GF-D8 (cell line): ENCODE measurements around the gene AANAT.

Experiments used
- DNase-seq: peaks from one replicate; lab custom pipeline; 2025; lab: John Stamatoyannopoulos, UW

The AANAT gene

DNA sequence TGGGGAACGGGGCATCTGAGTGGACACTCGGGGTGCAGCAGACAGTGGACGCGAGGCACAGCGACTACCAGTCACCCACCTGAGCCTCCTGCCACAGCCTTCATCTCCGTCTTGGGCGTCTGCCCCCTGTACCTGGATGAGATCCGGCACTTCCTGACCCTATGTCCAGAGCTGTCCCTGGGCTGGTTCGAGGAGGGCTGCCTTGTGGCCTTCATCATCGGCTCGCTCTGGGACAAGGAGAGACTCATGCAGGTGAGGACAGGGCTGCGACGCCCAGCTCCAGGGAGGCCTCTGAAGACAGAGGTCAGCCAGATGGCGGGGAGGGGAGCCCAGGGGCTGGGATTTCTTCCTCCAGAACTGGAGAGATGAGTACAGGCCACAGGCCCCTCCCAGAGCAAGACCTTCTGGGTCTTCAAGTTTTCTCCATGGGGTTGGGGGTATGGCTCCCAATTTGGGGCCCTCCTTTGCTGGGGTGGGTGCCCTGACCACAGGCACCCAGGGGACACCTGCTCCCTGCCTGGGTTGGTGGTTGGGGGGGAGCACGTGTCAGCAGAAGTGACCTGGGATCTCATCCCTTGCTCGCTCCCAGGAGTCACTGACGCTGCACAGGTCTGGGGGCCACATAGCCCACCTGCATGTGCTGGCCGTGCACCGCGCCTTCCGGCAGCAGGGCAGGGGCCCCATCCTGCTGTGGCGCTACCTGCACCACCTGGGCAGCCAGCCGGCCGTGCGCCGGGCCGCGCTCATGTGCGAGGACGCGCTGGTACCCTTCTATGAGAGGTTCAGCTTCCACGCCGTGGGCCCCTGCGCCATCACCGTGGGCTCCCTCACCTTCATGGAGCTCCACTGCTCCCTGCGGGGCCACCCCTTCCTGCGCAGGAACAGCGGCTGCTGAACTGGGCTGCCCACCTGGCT, 1.9 kb downstream of the AANAT start:
- no peak for DNase-seq

DNA sequence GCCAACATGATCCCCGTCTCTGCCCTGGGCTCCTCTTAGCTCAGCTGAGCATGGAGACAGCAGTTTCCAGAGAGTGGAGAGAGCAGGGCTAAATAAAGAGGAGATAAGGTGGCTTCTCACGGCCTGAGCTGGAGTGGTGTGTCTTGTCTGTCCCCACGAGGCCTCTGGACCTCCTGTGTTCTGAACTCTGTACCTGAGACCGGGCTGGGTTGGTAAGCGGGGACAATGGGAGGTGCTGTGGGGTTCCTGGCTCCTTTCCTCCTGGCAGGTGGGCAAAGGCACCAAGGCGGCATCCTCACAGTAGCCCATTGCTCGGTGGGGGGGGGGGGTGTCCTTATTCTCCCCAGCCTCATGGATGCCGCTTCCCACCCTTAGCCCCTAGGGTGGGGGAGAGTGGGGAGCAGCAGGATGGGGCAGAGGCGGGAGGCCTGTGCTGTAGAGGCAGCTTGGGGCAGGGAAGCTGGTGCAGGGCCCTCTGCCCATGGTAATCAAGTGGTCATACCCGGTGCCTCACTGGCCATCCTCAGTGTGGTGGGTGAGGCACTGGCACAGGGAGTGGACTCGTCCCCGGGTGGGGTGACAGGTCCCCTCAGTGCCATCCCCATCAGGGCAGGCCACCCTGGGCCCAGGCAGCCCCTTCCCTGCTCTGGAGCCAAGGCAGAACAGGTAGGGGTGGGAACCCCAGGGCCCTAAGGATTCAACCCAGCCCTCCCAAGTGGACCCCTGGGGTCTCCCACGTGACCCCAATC, 2.8 kb downstream of the AANAT start:
- DNase-seq: no peak

DNA sequence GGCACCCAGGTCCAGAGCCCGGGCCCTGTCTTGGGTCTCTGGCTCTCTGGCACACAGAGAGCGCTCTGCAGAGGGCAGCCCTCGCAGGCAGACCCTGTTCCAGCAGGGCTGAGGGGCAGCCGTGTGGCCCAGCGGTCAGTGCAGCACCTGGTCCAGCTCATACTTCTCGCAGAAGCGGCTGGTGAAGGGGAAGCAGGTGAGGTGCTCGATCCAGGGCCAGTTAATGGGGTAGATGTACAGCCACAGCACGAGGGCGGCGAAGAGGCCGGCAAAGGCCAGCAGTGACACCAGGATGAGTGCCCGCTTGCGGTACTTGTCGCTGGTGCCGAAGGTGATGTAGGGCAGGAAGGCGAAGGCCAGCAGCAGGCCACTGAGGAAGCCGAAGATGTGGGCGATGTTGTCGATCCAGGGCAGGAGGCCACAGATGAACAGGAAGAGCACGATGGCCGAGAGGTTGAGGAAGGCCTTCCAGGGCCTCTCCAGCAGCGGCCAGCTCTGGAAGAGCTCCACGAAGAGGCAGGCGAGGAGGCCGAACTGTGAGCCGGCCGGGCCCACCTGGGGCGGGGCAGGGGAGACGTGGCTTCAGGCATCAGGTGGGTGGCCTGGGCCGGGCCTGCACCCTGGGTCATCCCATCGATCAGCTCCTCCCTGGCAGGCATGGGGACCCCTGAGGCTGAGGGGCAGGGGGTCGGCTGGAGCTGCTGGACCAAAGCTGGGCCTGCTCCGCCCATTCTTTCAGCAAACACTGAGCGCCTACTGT, 4.3 kb downstream of the AANAT start:
- no peak for DNase-seq

DNA sequence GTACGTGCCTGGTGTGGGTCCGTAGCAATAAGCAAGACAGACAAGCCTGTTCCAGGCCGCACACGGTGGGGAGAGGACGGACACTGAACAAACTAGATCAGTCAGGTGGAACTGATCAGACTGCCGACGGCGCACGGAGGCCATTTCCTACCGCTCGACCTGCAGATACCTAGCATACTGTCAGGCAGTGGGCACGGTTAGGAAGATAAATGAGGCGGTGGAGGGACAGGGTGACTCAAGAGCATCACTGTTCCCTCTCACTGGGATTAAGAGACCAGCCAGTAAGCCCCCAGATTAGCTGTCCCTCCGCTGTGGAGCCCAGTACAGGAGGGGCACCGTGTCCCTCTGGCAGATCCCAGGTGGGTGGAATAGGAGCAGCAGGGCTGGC, 4.8 kb downstream of the AANAT start:
- no peak for DNase-seq

DNA sequence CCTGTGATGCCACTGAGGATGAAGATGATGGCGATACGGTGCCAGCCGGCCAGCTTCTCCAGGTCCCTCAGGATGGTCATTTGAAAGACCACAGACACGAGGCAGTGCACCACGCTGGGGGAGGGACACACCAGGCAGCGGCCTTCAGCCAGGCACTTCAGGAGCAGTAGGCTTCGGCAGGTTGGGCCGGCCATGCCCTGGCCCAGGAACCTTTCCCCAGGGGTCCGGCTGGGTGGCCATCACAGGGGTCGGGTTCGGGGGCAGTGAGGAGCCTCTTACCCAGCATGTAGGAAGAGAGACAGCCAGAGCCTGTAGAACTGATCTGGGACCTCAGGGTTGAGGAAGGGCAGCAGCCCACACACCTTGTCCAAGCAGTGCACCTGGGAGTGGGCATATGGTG, 5.3 kb downstream of the AANAT start:
- no peak for DNase-seq

DNA sequence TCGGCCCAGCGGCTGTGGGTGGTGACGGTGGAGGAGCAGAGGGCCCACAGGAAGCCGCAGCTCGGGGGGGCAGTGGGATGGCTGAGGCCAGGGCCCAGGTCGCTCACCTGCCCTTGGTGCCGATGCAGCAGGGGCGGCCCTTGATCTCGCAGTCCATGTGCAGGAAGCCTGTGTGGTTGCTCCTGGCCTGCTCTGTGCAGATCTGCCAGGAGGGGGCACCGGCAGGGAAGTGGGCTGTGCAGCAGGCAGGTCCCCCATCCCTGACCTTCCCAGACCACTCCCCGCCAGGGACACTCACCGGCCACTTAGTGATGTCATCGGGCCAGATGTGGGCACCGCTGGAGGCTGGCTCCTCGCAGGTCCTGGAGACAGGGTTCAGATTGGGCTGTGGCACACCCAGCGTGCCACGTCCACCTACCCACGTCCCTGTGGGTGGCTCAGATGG, 6.2 kb downstream of the AANAT start:
- DNase-seq: no peak

DNA sequence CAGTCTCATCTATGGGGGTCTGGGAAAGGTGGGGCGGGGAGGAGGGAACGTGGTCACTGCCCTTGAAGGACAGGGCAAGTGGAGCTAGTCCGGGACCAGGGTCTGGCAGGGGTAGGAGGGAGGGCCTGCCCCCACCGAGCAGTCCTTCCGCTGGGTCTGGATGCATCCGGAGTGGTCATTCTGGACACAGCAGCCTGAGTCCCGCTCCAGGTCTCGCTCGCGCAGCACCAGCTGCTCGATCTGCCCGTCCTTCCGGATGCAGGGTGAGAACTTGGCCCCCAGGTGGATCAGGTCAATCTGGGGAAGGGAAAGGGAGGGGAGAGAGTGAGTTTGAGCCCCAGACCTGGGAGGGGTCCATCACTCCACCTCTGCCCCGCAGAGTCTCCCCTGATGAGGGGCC, 6.8 kb downstream of the AANAT start:
- no peak for DNase-seq

DNA sequence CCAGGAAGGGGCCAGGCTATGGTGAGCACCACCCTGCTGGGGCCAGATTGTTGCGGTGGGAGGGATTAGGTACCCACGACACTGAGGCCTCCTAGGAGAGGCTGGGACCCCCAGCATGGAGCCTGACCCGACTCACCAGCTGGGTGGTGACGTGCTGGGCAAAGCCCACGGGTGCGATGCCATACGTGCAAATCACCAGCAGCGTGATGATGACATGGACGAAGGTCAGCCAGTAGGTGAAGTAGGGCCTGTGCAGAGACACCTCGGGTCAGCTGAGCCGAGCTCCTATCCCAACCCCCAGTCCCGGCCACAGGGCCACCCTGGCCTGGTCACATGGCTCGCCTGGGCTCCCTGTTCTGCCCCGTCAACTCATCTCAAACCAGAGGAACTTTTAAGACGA, 7.5 kb downstream of the AANAT start:
- DNase-seq: no peak

DNA sequence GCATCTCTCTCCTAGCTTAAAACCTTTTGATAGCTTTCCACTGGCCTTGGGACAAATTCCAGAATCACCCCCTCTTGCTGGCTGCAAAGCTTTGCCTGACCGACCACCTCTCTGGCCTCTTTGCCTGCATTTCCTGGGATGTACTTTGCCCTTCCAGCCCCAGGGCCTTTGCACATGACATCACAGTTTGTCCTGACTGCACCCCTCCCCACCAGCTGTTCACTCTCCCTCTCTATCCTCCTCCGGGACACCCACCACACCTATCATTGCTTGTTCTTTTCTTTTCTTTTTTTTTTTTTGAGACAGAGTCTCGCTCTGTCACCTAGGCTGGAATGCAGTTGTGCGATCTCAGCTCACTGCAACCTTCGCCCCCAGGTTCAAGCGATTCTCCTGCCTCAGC, 7.9 kb downstream of the AANAT start:
- DNase-seq: no peak

DNA sequence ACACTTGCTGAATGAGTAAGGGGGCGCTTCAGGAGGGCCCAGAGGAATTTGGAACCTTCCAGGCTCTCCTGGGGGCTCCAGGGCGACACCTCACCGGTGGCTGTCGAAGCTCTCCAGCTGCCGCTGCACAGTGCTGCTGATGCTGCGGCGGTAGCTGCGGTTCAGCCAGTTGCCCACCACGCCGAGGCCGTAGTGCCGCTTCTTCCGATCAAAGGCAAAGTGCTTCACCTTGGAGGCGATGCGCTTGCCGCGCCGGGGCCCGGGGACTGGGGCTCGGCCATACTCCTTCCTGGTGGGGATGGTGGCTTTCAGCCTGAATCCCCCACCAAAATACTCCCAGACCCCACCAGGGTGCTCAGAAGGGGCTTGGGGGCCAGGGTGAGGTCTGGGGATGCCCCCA, 9.3 kb downstream of the AANAT start:
- DNase-seq: no peak

DNA sequence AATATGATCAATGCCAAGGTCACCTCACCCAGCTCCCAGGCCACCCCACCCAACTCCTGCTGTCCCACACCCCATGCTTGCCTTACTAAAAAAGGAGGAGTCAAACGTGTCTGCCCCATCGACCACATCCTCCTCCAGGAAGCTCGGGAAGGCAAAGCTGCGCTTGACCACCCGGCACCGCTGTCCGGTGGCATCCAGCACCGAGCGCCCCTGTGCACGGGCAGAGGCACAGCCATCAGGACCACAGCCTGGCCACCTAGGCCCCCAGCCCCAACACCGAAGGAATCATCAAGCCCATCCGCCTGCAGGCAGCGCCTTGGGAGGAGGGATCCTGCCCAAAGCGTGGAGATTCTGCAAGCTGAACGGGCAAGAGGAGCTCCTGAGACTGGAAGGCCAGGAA, 10.2 kb downstream of the AANAT start:
- no peak for DNase-seq

DNA sequence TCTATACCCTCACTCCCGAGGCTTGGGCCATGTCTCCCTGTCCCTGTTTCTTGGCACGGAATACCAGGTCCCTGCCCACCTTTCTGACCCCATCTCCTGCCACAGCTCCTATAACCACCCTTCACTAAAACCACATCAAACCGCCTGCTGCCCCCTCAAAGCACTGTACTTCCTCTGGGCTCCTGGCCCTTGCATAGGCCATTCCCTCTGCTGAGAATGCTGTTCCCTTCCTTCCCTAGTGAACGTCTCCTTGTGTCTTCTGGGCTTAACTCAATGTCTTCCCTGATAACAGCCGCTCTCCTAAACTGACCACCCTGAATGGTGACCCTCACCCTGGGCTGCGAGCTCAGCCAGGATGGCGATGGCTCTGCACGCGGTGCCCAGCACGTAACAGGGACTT, 10.7 kb downstream of the AANAT start:
- no peak for DNase-seq

DNA sequence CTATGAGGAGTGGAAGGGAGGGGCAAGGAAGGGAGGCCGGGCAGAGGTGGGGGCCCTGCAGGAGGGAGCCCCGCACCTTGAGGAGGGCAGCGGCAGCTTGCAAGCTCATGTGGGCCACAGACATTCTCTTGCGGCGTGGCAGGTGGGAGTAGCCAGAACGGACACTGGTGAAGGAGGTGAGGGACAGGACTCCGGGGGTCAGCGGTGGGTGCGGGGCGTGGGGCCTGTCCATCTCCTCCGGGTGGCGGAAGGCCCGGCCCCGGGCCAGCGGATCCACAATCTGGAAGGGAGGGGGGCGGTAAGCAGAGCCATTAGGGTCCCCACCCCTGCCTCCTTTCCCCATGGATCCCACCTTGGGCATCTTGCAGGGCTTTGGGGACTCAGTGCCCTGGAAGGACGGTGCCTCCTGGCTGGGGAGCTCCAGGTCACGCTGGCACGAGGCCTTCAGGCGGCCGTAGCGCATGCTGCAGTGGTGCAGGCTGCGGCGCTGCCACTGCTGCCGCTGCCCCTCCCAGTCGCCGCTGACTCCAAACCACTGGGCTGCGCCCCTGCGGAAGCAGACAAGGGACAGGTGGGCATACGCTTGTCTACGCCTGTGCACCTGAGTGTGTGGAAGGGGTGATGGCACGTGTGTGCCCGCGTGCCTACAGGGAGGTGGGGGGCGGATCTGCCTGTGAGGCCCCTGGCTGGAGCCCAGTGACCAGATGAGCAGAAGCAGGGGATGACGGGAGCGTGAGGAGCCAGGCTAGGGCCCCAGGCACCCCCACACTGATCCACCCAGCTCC, 11.5 kb downstream of the AANAT start:
- DNase-seq: no peak

DNA sequence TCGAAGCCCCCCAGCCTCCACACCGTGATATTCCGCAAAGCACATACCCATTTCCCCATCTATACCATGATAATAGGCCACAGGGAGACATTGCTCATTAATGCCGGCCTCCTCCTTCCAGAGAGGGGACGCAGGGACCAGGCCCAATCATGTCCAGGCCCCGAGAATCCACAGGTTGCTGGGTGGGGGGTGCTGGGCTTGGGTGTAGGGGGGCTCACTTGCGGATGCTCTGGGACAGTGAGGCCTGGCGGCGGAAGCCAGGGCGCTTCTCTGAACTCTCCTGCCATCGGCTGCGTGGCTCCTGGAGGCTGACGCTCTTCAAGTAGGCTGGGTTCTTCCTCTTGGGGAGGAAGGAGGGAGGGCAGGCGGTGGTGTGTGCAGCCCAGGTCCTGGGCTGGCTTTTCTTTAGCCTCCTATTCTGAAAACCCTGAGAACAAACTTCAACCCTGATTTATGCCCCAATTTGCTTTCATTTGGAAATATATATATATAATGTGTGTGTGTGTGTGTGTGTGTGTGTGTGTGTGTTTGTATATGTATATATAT, 12.2 kb downstream of the AANAT start:
- DNase-seq: no peak

DNA sequence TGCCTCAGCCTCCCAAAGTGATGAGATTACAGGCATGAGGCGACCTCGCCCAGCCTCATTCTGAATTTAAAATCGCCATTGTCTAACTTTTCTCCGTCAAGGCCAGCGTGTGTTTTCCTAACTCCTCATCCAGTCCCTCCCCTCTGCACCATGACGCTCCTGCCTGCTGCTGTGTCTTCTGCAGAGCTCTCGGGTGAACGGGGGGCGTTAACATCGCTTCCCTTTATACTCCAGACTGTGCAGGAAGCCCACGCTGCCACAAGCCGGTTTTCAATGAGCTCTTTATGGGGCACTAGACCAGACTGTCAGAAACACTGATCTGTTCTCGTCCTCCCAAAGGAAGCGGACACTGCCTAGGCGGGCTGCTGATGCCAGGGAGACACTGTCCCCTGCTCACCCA, 13.2 kb downstream of the AANAT start:
- no peak for DNase-seq

DNA sequence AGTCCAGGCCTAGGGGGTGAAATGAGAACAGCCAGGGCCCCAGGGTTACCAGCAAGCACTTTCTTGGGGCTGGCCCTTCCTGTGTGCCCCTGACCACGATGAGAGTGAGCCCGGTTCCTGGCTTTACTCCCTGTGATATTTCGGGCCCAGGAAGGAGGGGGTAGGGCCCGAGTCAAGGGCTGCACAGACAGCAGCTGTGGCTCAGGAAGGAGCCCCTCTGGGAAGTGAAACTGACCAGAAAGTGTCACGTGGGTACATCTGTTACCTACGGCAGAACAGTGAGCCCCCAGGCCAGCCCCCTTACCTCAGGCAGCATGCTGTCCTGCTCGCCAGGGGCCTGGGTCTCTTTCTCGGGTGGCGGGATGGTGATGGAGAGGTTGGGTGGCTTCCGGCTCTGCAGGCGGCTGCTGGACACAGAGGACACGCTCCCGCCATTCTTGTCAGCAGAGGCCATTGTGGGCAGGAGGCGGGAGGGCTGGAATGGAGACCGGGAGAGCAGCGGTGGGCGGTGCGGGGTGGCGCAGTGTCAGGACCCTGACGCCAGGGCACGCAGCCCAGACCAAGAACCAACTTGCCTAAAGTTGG, 13.8 kb downstream of the AANAT start:
- no peak for DNase-seq

DNA sequence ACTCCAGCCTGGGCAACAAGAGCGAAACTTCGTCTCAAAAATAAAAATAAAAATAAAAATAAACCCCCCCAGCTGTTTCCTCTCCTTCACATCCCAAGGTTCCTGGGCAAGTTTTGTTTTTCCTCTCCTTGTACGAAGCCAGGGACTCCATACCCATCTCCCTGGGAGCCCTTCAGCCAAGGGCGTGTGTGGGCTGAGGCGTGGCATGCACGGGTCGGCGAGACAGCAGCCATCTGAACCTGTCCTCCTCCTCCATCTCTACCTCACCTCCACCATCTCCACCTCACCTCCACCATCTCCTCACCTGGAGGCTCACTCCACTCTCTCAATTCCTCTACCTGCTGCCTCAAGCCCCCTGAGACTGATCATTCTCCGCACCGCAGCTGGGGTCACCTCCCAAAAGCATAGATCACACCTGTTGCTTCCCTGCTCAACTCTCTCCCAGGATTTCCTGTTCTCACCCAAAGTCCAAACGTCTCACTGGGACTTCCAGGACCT, 16.9 kb downstream of the AANAT start:
- no peak for DNase-seq

DNA sequence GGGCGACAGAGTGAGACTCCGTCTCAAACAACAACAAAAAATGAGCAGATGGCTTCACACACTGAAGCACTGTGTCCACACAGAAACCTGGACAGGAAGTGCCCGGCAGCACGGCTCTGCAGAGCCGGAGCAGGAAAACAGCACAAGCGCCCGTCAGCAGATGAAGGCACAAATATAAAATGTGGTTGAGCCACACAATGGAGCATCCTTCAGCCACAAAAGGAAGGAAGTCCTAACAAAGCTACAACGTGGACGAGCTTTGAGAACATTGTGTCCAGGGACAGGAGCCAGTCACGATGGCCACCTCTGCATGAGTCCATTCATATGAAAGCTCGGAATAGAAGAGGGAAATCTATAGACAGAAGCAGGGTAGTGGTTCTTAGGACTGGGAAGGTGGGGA, 18.2 kb downstream of the AANAT start:
- DNase-seq: no peak

DNA sequence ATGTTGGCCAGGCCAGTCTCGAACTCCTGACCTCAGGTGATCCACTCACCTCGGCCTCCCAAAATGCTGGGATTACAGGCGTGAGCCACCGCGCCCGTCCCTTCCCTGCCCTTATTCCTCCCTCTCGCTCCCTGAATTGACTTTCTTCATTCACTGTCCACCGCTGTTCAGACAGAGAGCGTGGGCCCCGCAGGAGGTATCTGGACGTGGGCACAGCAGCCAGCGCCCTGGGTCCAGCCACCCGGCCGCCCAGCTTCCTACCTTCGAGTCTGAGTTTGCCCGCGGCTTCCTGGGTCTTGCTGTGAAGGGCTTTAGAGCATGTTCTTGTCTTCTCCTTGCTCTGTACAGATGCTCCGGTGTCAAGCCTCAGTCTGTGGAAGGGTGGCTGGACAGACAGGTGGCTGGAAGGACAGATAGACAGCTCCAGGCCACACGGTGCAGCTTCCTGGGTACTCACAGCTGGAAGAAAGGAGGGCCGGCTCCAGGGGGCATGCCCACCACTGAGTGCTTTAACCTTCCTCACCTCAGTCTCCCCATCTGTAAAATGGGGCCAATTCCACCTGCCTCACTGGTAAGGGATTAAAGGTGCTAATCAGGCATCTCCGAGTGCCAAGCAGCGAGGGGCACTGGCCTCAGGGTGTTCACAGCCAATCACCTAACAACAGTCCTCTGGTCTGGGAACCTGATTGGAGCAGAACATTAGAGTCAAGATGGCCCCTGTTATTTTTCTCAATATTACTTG, 20.2 kb downstream of the AANAT start:
- DNase-seq: no peak

DNA sequence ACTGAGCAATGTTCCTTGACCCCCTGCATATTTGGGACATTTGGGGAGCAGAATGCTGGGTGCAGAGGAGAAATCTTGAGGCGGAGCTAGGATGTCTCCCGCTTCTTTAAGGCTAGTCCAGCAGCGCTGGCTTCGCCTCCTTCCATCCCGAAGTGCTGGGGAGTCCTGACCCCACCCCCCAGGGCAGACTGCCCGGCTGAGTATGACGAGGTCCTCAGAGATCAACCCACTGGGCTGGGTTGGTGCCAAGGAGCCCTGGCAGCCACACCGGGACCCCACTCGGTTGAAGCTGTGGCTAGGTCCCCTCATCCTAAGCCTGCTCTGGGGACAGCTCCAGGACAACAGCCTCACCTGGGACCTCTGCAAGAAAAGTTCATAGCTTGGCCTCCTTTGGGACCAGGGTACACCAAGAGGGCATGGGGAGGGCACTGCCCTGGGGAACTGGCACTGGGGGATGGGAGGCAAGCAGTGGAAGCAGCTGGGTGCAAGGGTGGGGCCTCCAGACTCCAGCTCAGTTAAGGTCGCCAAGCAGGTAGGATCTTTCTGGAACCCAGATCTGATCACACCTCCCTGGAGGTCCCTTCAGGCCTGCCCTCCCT, 22.8 kb downstream of the AANAT start:
- DNase-seq: no peak
